Measurements from ENCODE around the gene RCAN3. TPM values are rescaled to one million over a fixed set of nuclear protein-coding genes. Genes with fewer than 3 reads are reported as not detected.
A peak's percentile ranks its signal among the peaks of the same experiment; 100 is the strongest.

Gene RCAN3
- total RNA-seq, 1 experiment from 2014 or later, result 0.18 TPM

- Histone ChIP-seq H3K4me1 (no peaks in the 10 kb centered on the region), H3K36me3 (no peaks in the 10 kb centered on the region), H3K4me3 (no peak overlapping the region), H3K27me3 (peaks cover 3% of the 10 kb centered on the region; the same call in 1 of the 2 replicates), H3K27ac (no peak overlapping the region), H3K9me3 (replicated peaks) (peaks cover 9% of the 10 kb centered on the region; the same call in 1 of the 2 replicates)
- DNase-seq, result no peak
Measured at GRCh38 chr1:24493785-24494184, 8.9 kb upstream of the RCAN3 start.

- H3K4me1 ChIP-seq, result no peaks in the 10 kb centered on the region
- H3K27me3 ChIP-seq, result peaks cover 6% of the 10 kb centered on the region
- H3K4me3 ChIP-seq, result no peak overlapping the region
- no peaks in the 10 kb centered on the region for H3K9me3 ChIP-seq (replicated peaks)
- no peaks in the 10 kb centered on the region for H3K36me3 ChIP-seq
- no peak overlapping the region for H3K27ac ChIP-seq
- no peak for DNase-seq
Measured at GRCh38 chr1:24498589-24498988, 4.0 kb upstream of the RCAN3 start.

- no peaks in the 10 kb centered on the region for H3K4me1 ChIP-seq
- no peaks in the 10 kb centered on the region for H3K36me3 ChIP-seq
- H3K9me3 ChIP-seq (replicated peaks), result no peaks in the 10 kb centered on the region
- no peak overlapping the region for H3K27ac ChIP-seq
- no peak for DNase-seq
- H3K4me3 ChIP-seq, result no peak overlapping the region
- H3K27me3 ChIP-seq, result peaks cover 20% of the 10 kb centered on the region
Measured at GRCh38 chr1:24500448-24501048, 2.1 kb upstream of the RCAN3 start.

- no peak for DNase-seq
- Histone ChIP-seq H3K9me3 (replicated peaks) (no peaks in the 10 kb centered on the region), H3K36me3 (no peaks in the 10 kb centered on the region), H3K4me1 (no peaks in the 10 kb centered on the region), H3K4me3 (no peak overlapping the region), H3K27ac (no peak overlapping the region), H3K27me3 (peaks cover 26% of the 10 kb centered on the region)
Measured at GRCh38 chr1:24501371-24502064, 1.1 kb upstream of the RCAN3 start.

- H3K27ac ChIP-seq, result no peak overlapping the region
- H3K4me3 ChIP-seq, result peak overlapping the region; percentile 59
- H3K4me1 ChIP-seq, result no peaks in the 10 kb centered on the region
- H3K36me3 ChIP-seq, result no peaks in the 10 kb centered on the region
- DNase-seq, result peak; percentile 25 to 42
- no peaks in the 10 kb centered on the region for H3K9me3 ChIP-seq (replicated peaks)
- peaks cover 26% of the 10 kb centered on the region for H3K27me3 ChIP-seq
Measured at GRCh38 chr1:24502065-24502708, 449 bp upstream of the RCAN3 start.

- Histone ChIP-seq H3K9me3 (replicated peaks) (no peaks in the 10 kb centered on the region), H3K36me3 (no peaks in the 10 kb centered on the region), H3K27ac (no peak overlapping the region), H3K27me3 (peaks cover 26% of the 10 kb centered on the region), H3K4me3 (peak overlapping the region; percentile 59), H3K4me1 (no peaks in the 10 kb centered on the region)
- DNase-seq, result no peak
Measured at GRCh38 chr1:24503059-24503751, 569 bp downstream of the RCAN3 start.

GRCh38 chr1:24503870-24504523, 1.4 kb downstream of the RCAN3 start:
- Histone ChIP-seq H3K4me3 (no peak overlapping the region), H3K9me3 (replicated peaks) (no peaks in the 10 kb centered on the region)

GRCh38 chr1:24504560-24504959, 1.9 kb downstream of the RCAN3 start:
- Histone ChIP-seq H3K27ac (no peak overlapping the region), H3K9me3 (replicated peaks) (no peaks in the 10 kb centered on the region), H3K4me3 (no peak overlapping the region), H3K27me3 (peaks cover 26% of the 10 kb centered on the region), H3K36me3 (no peaks in the 10 kb centered on the region), H3K4me1 (no peaks in the 10 kb centered on the region)
- no peak for DNase-seq

More at GRCh38 chr1:24503870-24504523, 1.4 kb downstream of the RCAN3 start:
- DNase-seq, result no peak
- Histone ChIP-seq H3K4me1 (no peaks in the 10 kb centered on the region), H3K27me3 (peaks cover 26% of the 10 kb centered on the region), H3K27ac (no peak overlapping the region), H3K36me3 (no peaks in the 10 kb centered on the region)

GRCh38 chr1:24505816-24506215, 3.2 kb downstream of the RCAN3 start:
- Histone ChIP-seq H3K4me1 (no peaks in the 10 kb centered on the region), H3K27me3 (peaks cover 26% of the 10 kb centered on the region), H3K9me3 (replicated peaks) (no peaks in the 10 kb centered on the region), H3K36me3 (no peaks in the 10 kb centered on the region), H3K27ac (no peak overlapping the region), H3K4me3 (no peak overlapping the region)
- DNase-seq, result no peak

GRCh38 chr1:24506691-24507381, 4.2 kb downstream of the RCAN3 start:
- H3K4me3 ChIP-seq, result no peak overlapping the region
- H3K9me3 ChIP-seq (replicated peaks), result no peaks in the 10 kb centered on the region
- H3K4me1 ChIP-seq, result no peaks in the 10 kb centered on the region
- no peak for DNase-seq
- H3K36me3 ChIP-seq, result no peaks in the 10 kb centered on the region
- H3K27ac ChIP-seq, result no peak overlapping the region
- H3K27me3 ChIP-seq, result peaks cover 20% of the 10 kb centered on the region

- DNase-seq, result no peak
- Histone ChIP-seq H3K4me3 (no peak overlapping the region), H3K27me3 (peaks cover 20% of the 10 kb centered on the region), H3K9me3 (replicated peaks) (no peaks in the 10 kb centered on the region), H3K4me1 (no peaks in the 10 kb centered on the region), H3K27ac (no peak overlapping the region), H3K36me3 (no peaks in the 10 kb centered on the region)
Measured at GRCh38 chr1:24507405-24507804, 4.8 kb downstream of the RCAN3 start.

GRCh38 chr1:24508911-24509310, 6.3 kb downstream of the RCAN3 start:
- H3K4me3 ChIP-seq, result no peak overlapping the region

GRCh38 chr1:24513706-24514105, 11.1 kb downstream of the RCAN3 start:
- DNase-seq, result no peak
- Histone ChIP-seq H3K27me3 (peaks cover 6% of the 10 kb centered on the region), H3K27ac (no peak overlapping the region)

More at GRCh38 chr1:24508911-24509310, 6.3 kb downstream of the RCAN3 start:
- H3K36me3 ChIP-seq, result no peaks in the 10 kb centered on the region
- no peaks in the 10 kb centered on the region for H3K4me1 ChIP-seq
- peaks cover 17% of the 10 kb centered on the region for H3K27me3 ChIP-seq
- no peak overlapping the region for H3K27ac ChIP-seq
- no peaks in the 10 kb centered on the region for H3K9me3 ChIP-seq (replicated peaks)
- DNase-seq, result no peak

GRCh38 chr1:24514946-24515345, 12.3 kb downstream of the RCAN3 start:
- H3K36me3 ChIP-seq, result no peaks in the 10 kb centered on the region
- no peaks in the 10 kb centered on the region for H3K4me1 ChIP-seq
- H3K27ac ChIP-seq, result no peak overlapping the region

More at GRCh38 chr1:24513706-24514105, 11.1 kb downstream of the RCAN3 start:
- no peaks in the 10 kb centered on the region for H3K9me3 ChIP-seq (replicated peaks)
- no peaks in the 10 kb centered on the region for H3K4me1 ChIP-seq
- no peak overlapping the region for H3K4me3 ChIP-seq
- no peaks in the 10 kb centered on the region for H3K36me3 ChIP-seq

More at GRCh38 chr1:24514946-24515345, 12.3 kb downstream of the RCAN3 start:
- DNase-seq, result no peak
- H3K4me3 ChIP-seq, result no peak overlapping the region
- H3K27me3 ChIP-seq, result peaks cover 6% of the 10 kb centered on the region
- H3K9me3 ChIP-seq (replicated peaks), result no peaks in the 10 kb centered on the region

Measured in SJCRH30 (cell line).